VCaP (cell line): ENCODE results near the gene COL18A1.

ENCODE experiments used
- H3K27ac ChIP-seq: fragments of 450-650 bp; 2 replicates; pipeline ENCODE4 v1.5.1; 2017
- CTCF ChIP-seq: fragments of 450-650 bp; conservative IDR thresholded peaks from 2 replicates; pipeline ENCODE4 v1.5.1; 2017; ENCODE audit warnings: mild to moderate bottlenecking, moderate library complexity

COL18A1 gene

GRCh38 chr21:45376459-45377324 lies 28.3 kb upstream of the COL18A1 start:
- TF ChIP-seq CTCF = no peak
- H3K27ac ChIP-seq = no peak overlapping the region

- TF ChIP-seq CTCF = no peak
- H3K27ac ChIP-seq = no peak overlapping the region
Observed at GRCh38 chr21:45377325-45377709, 27.6 kb upstream of the COL18A1 start.

GRCh38 chr21:45377866-45378257 lies 27.1 kb upstream of the COL18A1 start:
- H3K27ac ChIP-seq = no peak overlapping the region
- TF ChIP-seq CTCF = no peak

- TF ChIP-seq CTCF = no peak
- H3K27ac ChIP-seq = no peak overlapping the region
Observed at GRCh38 chr21:45378258-45378966, 26.6 kb upstream of the COL18A1 start.

- no peak for TF ChIP-seq CTCF
- no peak overlapping the region for H3K27ac ChIP-seq
Observed at GRCh38 chr21:45379171-45379900, 25.6 kb upstream of the COL18A1 start.

GRCh38 chr21:45379901-45380330 lies 25.0 kb upstream of the COL18A1 start:
- no peak for TF ChIP-seq CTCF
- no peak overlapping the region for H3K27ac ChIP-seq

GRCh38 chr21:45380566-45380965 lies 24.4 kb upstream of the COL18A1 start:
- H3K27ac ChIP-seq = no peak overlapping the region

More at GRCh38 chr21:45380566-45380965, 24.4 kb upstream of the COL18A1 start:
- no peak for TF ChIP-seq CTCF
